DMS153 treated with DMSO at 0.1 percent for 48 hours (cell line): ENCODE measurements around the gene COMMD3.

Experiments used
- DNase-seq: peaks from one replicate; lab custom pipeline; 2025; ENCODE audit not compliant: unreplicated experiment; lab: John Stamatoyannopoulos, UW

Gene COMMD3

DNA sequence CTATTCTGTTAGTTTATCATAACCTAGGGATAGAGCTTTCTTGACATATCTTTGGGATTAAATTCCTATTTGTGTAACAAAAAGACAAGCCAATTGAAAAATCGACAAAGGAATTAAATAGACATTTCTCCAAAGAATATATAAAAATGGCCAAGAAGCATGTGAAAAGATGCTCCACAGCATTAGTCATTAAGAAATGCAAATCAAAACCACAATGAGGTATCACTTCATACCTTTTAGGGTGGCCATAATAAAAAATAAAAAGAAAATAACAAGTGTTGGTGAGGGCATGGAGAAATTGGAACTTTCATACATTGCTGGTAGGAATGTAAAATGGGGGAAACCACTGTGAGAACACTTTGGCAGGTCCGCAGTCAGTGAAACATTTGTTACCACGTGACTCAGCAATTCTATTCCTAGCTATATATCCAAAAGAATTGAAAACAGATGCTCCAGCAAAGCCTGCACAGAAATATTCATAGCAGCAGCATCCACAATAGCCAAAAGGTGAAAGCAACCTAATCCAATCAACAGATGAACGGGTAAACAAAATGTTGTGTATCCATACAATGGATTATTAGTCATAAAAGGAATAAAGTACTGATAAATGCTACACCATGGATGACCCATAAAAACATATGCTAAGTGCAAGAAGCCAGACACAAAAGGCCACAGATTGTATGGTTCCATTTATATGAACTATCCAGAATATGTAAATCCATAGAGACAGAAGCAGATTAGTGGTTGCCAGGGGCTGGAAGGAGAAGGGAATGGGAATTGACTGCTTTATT lies 49.7 kb downstream of the COMMD3 start:
- DNase-seq: no peak

DNA sequence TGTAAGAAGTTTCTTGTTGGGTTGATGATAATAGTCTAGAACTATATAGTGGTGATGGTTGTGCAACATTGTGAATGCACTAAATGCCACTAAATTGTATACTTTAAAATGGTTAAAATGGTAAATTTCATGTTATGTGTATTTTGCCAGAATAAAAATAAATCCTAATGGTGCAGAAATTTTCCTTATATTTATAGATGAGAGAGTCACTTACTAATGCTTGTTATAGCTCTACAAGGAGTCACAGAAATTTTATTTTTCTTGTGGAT lies 50.2 kb downstream of the COMMD3 start:
- DNase-seq: no peak

DNA sequence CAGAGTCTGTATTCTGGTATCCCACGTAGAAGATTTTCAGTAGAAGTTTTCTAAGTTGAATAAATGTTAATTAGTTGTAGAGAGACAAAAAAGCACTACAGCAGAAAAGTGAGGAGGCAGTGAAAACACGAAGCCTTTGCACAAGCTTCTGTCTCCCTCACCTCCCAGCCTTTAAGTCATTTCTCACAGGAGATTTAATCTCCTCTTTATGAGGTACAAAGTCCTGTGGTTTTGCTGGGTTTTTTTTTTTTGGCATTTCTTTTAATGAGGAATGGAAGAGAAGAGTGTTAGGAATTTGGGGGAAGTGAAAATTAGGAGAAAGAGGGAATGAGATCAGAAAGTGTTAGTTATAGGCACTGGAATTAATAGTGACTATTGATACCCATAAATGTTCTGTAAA lies 50.6 kb downstream of the COMMD3 start:
- no peak for DNase-seq

DNA sequence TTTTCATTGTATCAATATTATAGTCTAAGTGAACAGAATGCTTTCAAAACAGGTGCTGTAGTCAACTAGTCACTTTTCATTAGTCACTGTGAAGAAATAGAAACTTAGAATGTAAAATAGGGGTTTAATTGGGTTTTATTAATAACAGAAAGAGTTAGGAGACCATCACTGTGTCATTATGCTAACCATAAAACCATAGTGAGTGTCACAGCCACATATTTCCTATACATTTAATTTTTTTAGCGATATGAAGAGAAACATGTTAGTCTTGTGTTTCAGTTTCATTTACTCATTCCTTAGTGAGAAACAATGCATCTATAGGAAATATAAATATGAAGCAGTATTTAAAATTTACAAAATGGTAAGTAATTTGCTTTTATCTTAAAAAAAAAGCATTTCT lies 51.3 kb downstream of the COMMD3 start:
- no peak for DNase-seq

DNA sequence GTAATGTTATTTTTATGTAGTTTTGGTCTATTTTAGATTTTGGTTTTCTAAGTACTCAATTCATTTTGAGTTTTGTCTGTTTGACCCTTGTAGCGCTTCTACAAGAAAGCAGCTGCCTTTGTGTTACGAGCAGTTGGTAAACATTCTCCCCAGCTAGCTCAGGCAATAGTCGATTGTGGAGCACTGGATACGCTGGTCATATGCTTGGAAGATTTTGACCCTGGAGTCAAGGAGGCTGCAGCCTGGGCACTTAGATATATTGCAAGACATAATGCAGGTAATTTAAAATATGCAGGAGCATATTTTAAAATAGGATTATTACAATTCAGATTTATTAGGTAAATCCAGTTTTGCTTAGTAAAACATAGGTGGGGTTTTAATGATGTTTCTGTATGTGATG lies 52.2 kb downstream of the COMMD3 start:
- no peak for DNase-seq

DNA sequence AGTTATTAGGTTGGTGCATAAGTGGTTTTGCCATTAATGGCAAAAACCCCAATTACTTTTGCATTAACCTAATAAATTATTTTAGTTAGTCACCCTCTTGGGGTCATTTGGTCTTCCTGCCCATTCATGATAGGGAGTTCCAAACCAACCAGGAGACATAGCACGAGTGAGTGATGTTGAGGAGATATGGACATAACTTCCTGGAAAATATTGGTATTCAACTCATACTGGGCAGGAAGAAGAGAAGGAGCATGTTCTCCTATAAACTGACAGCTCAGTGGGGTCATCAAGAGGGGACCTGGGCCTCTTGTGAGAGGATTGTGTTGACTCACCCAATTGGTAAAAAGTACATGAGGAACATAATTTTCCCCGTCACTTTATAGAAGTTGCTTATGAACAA lies 52.8 kb downstream of the COMMD3 start:
- no peak for DNase-seq

DNA sequence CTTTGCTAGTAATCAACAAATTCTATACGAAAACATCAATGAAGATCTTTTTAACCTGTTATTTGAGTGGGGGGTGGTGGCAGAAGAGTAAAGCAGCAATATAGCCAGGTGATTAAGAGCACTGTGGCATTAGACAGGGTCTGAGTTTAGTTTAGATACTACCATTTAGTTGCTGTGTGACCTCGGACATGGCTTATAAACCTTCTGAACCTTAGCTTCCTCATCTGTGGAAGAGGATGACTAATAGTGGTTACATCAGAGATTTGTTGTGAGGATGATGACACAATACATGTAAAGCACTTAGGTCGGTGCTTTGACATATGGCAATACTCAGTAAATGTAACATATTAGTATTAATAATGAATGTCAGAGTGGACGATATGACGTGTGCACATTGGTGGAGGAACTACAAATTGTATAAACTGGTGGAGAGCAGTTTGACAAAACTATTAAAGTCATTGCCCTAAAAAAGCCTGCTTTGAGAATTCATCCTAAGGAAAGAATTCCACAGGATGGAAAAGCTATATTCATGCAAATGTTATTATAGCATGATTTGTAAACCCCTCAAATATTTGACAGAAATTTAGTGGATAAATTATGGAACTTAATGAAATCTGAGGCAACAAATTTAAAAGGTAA lies 53.4 kb downstream of the COMMD3 start:
- no peak for DNase-seq
